HG03521 (cell line): ENCODE measurements around the gene GPR107.

ENCODE experiments used
- ATAC-seq: cut with Tn5 transposase; IDR thresholded peaks from one replicate; pipeline ENCODE4 v1.9.1; 2021; ENCODE audit warnings: mild to moderate bottlenecking, moderate library complexity; ENCODE audit not compliant: unreplicated experiment

The GPR107 gene

DNA sequence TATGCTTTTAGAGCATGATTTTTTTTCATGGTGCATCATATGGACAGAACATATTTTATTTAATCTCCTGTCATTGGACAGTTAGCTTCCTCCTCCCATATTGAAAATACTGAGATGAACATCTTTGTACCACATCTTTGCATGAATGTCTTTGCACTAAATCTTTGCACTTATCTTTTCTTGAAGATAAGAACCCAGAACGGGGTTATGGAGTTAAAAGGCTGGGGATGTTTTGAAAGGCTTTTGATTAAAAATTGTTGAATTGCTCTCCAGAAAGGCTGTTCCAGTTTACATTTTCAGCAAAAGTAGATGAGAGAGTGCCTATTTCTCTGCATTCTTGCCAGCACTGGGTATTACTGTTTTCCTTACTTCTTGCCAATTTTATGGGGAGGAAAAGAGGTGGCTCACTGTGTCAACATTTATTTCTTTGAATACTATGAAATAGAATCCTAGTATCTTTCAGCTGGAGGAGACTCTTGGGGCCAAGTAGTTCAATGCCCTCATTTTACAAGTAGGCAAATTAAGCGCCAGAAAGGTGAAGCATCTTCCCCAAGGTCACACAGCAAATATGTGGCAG is 125.7 kb downstream of the GPR107 start:
- no peak for ATAC-seq

- ATAC-seq: no peak
Measured at GRCh38 chr9:130180516-130180915, 126.8 kb downstream of the GPR107 start.

- ATAC-seq: no peak
Measured at GRCh38 chr9:130181678-130182380, 128.1 kb downstream of the GPR107 start.

DNA sequence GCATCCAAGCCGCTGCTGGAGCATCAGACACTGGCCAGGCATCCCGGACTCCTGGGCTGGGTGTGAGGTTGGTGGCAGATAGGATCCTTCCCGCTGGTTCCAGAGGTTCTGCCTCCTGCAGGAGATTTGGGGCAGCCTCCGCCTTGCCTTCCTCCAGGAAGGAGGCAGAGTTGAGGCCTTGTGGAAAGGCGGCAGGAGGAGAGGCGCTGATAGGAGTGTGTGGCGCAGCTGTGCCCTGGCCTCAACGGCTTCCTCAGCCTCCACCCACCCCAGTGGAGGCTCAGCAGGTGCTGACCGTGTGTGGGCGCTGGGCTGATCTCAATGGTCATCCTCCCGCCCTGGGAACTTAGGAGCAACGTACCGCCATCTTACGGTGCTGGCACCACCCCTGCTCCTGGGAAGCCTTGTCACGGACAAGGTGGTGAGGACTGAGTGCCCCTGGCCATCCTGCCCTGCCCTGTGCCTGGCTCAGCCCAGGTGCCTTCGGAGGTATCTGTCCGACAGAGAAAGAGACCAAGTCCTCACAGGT is 128.7 kb downstream of the GPR107 start:
- ATAC-seq: no peak

DNA sequence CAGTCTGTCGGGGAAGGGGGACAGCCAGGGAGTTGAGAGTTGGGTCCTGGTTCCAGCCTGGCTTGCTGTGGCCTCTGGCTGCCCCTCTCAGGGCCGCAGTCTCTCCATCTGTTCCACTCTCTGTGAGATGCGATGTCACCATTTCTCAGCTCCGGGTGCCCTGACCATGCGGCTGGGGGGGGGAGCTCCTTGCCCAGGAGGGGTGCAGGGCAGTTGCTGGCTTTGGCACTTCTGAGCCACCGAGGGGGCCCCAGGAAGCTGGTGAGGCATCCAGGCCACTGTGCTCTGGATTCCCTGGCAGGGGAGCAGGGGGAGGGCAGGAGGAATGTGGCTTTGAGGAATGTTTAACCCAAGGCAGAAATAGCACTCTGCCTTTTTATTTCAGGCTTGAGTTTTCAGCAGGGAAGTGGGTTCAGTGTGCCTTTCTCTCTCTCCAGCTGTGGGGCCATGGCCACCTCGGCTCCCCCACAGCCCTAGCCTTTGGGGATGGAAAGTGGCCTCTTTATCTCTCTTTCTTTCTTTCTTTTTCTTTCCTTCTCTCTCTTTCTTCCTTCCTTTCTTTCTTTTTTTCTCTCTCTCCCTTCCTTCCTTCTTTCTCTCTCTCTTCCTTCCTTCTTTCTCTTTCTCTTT is 129.5 kb downstream of the GPR107 start:
- no peak for ATAC-seq

DNA sequence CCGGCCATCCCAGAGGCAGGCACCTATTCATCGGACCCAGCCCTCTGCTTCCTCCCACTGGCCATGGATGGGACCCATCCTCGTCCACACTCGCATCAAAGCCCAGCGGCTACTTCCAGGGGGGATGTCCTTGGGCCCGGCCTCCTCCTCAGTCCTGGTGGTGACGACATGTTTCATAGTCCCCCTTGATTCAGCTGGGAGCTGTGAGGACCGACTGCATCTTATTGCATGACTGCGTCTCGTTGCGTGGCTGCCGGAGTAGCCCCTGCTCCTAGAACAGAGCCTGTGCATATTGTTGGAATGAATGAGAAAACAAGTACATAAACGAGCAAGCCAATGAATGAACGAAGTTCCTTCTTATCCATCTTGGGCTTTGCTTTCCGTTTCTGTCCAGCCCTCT is 131.3 kb downstream of the GPR107 start:
- ATAC-seq: no peak

DNA sequence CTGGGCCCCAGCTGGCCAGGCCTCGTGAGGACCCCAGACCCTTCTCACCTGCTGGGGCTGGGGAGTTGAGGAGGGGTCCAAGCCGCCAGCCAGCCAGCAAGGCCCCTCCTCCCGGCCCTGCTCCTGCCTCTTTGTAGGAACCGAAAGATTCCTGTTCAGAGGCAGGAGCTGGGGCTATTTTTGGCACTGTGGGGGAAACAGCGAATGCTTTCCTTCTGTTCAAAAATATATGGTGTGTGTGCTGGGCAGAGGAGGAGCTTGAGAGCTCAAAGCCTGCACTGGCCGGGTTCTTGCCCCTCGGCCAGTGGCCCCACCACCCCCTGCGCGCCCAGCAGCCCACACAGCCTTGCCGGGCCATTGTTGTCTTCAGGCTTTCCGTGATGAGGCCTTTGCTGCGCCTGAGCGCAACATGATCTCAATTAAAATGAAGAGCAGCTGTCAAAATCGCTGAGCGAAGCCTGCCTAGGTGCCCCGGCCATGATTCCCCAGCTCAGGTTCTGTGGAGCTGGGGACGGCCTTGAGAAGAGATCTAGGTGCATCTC is 131.9 kb downstream of the GPR107 start:
- no peak for ATAC-seq

GRCh38 chr9:130186051-130186450 is 132.3 kb downstream of the GPR107 start:
- ATAC-seq: no peak

DNA sequence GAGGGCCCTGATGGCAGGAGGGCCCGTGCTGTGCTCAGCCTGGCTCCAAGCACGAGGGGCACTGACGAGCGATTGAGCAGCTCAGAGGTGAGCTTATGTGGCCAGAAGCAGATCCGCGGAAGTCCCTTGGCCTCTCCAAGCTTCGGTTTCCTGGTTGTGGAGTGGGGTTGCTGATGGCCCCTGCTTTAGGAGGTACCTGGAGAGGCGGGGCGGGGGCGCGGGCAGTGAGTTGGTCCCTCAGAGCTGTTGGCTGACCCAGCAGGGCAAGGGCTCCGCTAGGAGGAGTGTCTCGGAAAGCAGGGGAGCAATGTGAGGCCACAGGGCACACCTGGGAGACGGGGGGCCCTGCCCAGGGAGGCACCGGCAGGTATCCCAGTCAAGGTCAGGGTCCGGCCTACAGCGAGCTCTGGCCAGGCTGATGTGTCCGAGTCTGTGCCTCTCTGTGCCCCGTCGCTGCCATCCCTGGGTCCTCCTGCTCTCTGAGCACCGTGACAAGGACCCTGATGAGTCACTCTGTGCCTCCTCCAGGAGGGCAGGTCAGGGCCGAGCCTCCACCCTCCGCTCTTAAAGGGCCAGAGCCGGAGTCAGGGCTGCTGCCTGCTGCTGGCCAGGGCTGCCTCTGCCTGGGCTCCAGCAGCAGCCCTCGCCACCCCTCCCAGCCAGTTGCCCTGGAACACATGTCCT is 133.3 kb downstream of the GPR107 start:
- no peak for ATAC-seq

- ATAC-seq: no peak
Measured at GRCh38 chr9:130187523-130187846, 133.8 kb downstream of the GPR107 start.

DNA sequence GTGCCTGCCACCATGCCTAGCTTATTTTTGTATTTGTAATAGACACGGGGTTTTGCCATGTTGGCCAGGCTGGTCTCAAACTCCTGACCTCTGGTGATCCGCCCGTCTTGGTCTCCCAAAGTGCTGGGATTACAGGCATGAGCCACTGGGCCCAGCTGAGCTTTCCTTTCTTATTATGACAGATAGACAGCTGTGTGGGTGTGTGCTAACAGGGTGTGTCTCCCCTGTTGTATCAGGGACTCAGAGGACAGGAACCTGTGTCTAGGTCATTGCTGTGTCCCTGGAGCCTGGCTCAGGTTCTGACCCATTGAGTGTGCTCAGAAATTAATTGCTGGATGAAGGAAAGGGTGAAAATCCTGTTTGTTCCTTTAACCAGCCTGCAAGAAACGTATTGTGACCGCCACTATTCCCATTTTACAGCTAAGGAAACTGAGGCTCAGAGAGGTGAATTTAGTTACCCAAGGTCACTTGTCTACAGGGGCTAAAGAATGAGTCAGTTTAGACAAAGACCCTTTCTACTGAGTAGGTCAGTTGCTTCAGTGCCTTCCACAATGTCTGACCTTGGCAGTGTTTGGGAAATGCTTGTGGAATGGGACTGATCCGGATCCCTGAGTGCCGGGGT is 135.3 kb downstream of the GPR107 start:
- ATAC-seq: no peak
